ENCODE measurements around the gene DRD4.

DRD4 gene

GRCh38 chr11:610146-610801 lies 26.8 kb upstream of the DRD4 start:
- no peak for DNase-seq (ENCODE audit: low read depth)

GRCh38 chr11:611001-611996 lies 25.8 kb upstream of the DRD4 start:
- DNase-seq (ENCODE audit: low read depth): no peak

DNA sequence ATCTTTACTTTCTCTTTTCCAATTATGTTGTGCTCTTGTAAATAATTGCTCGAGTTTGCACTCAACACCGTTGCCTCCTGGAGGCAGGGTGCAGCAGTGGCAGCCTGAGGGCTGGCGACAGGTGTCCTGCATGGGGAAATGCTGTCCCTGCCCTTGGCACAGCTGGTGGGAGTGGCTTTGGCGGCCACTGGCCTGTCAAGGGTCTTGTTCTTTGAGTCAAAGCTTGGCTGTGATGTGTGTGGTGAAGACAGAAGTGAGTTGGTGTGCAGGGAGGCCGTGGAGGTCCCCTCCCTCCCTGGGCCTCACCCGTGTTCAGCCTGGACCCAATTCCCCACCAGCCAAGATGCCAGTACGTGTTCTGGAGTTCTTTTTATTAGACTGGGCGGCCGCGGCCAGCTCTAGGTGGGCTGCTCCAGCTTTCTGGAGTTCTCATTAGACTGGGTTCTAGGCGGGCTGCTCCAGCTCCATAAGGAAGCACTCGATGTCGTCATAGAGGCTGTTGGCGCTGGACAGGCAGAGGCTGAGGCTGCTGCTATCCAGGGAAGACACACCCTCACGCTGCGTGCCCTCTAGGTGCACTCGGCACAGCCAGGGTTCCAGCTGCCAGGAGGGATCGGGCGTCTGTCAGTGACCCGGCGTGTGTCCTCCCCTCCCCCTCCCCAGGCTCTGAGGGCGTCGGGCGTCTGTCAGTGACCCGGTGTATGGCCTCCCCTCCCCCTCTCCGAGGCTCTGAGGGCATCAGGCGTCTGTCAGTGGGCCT lies 24.7 kb upstream of the DRD4 start:
- no peak for DNase-seq (ENCODE audit: low read depth)

DNA sequence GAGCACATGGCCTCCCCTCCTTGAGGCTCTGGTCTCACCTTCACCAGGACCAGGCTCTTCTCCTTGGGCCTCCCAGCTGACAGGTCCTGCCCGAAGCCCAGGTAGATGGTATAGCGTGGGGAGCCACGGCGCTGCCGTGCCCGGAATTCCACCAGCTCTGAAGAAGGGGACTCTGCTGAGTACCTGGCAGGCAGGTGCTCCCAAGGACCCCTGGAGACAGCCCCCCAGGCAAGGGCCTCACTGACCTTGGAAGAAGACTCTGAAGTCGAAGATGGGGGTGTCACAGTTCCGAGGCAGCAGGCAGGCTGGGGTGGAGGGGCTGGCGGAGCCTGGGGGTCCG lies 24.1 kb upstream of the DRD4 start:
- DNase-seq (ENCODE audit: low read depth): no peak

- DNase-seq (ENCODE audit: low read depth): peak; percentile 74
These were observed 23.6 kb upstream of the DRD4 start for GRCh38 chr11:613369-613968.

- DNase-seq (ENCODE audit: low read depth): no peak
These were observed 22.9 kb upstream of the DRD4 start for GRCh38 chr11:614021-614622.

- DNase-seq (ENCODE audit: low read depth): no peak
These were observed 22.2 kb upstream of the DRD4 start for GRCh38 chr11:614623-615503.

DNA sequence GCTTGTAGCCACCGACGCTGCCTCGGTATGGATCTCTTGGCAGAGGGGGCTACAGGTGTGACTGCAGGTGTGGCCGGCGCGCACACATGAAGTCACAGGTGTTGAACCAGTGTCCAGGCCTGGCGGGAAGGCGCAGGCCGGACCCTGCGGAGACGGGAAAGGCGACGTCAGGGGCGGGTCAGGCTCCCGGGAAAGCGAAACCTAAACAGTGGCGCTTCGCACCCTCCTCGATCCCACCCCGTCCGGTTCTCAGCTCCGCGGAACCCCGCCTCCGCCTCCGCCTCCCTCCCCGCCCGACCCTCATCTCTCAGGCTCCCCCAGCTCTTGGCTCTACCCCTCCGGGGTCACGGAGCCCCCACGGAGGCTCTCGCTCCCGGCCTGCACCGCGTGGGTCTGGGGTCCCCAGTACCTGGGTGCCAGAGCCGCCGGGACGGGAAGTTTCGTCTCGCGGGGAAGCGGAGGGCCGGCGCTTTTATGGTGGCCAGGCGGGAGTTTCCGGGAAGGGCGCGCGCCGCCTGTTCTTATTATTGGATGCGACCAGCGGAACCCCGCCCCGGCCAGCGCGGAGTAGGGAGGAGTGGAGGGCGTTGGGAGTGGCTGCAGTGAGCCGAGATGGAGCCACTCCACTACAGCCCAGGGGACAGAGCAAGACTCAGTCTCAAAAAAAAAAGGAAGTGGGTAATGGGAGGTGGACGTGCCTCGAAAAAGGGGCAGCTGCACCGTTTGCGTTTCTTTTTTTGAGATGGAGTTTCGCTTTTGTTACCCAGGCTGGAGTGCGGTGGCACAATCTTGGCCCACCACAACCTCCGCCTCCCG lies 21.4 kb upstream of the DRD4 start, which contains the start of gene IRF7:
Gene IRF7 (minus strand): TSS at position 447 of the 816 bp plus-strand sequence. CDS start 586 bp downstream, outside the sequence.
- DNase-seq (ENCODE audit: low read depth): peak; percentile 75

GRCh38 chr11:616320-617198 lies 20.5 kb upstream of the DRD4 start:
- DNase-seq (ENCODE audit: low read depth): no peak

DNA sequence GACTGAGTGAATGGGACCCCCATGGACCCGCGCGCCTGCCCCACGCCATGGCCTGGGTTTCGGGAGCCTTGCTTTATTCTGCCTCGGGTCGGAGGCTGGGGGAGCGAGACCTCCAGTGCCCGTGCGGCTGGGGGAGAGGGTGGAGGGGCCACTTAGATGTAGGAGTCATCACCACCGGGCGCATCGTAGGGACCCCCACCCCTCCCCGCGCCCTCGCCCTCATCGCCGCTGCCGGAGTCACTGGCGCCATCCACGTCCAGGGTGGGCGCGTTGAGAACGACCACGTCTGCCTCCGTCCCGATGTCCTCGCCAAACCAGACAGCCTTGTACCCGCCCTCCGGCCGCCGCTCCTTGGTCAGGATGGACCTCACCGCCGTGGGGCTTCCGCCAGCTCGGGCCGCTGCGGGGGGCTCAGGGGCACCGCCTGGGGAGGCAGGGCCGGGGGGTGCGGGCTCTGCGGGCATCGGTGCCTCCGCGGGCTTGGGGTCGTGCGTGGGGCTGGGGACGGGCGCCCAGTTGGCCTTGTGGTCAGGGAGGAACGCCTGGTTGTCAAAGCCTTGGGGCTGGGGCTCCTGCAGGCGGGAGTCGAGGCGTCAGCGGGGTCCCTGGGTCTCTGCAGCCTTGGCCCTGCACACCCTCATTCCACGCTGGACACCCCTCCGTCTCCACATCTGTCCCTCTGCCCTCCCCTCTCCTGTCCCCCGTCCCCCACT lies 19.7 kb upstream of the DRD4 start:
- DNase-seq (ENCODE audit: low read depth): no peak

- DNase-seq (ENCODE audit: low read depth): no peak
These were observed 19.0 kb upstream of the DRD4 start for GRCh38 chr11:617912-618682.

DNA sequence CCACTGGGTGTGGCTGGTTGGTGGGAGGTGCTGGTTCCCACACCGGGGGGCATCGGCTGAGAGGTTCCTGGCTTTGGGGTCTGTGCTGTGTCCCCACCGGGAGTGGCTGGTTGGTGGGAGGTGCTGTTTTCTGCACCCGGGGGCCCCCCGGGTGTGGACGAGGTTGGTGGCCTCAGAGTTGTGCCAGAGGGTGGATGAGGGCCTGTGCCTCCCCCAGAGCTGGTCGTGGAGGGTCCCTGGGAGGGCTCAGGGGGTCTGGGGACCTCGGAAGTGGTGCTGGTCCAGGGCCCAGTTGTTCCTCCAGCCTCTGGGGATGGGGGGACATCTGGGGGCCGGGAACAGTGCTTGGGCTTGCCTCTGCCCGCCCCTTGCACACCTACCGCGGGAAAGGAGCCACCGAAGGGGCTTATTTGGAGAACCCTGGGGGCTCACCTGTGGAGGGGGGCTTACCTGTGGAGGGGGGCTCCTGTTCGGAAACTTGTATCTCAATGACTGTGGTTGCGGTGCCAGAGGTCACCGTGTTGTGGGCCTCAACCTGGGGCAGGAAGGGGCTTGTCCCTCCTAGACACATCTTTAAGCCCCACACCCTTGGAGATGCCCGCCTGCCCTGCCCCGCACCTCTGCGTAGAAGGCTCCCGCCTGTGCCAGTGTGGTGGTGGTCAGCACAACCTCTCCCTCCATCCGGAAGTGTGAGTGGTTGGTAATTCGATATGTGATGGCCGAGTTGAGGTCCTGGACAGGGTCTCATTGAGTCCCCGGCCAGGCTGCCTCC lies 18.0 kb upstream of the DRD4 start:
- no peak for DNase-seq (ENCODE audit: low read depth)

DNA sequence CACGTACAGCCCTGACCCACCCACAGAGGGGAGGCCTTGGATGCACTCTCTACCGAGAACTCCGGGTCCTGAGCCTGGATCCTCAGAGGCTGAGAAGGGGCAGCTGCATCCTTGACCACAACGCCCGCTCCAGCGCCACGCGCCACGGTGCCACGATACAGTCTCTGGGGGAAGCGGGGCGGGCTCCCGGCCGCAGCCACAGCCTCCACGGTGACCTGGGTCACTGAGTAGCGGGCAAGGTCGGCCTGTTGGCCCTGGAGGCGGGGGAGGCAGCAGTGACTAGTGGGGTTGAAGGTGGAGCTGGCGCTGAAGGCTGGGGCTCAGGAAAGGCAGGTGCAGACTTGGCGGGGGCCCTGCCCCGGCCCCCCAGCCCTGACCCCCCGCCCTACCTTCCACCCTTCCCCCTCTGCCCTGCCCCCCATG lies 17.4 kb upstream of the DRD4 start:
- DNase-seq (ENCODE audit: low read depth): no peak

DNA sequence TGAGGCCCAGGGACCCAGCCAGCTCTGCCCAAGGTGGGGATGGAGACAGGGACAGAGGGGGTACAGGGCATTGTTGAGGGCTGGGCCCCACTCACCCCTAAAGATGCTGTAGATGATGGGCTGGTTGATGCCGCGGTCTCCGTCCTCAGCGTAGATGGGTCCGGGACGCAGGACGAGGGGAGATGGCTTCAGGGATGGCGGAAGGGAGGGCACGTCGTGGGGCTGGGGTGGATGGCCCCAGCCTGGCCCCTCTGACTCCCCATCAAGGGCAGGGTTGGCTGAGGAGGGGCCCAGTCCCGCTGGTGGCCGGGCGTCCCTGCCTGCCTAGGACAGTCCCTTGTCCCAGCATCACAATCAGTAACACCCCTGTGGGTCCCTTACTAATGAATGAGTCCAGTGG lies 16.9 kb upstream of the DRD4 start:
- DNase-seq (ENCODE audit: low read depth): no peak

- DNase-seq (ENCODE audit: low read depth): no peak
These were observed 15.9 kb upstream of the DRD4 start for GRCh38 chr11:620935-621814.

DNA sequence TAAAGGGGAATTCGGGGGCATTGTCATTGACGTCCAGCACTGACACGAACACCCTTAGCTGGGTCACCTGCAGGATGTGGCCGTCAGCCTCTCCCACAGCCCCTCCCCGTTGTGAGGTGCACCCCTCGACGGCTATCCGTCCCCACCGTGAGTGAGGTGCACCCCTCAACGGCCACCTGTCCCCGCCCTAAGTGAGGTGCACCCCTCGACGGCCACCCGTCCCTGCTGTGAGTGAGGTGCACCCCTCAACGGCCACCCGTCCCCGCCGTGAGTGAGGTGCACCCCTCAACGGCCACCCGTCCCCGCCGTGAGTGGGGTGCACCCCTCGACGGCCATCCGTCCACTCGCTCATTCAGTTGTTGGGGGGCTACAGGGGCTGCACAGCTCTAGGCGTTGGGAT lies 15.2 kb upstream of the DRD4 start:
- no peak for DNase-seq (ENCODE audit: low read depth)
